ENCODE data around the gene PLA2G3. TPM values are rescaled to one million over a fixed set of nuclear protein-coding genes. Genes with fewer than 3 reads are reported as not detected.

PLA2G3 gene
- polyA plus RNA-seq, 1 donor (not counting 4 experiments of a cell fraction or from before 2014, with no cell fraction given): 0.38 TPM

- Histone ChIP-seq H2AFZ (ENCODE audit: control insufficient read depth, low read length) (no peak overlapping the region), H3K79me2 (ENCODE audit: control insufficient read depth, insufficient read depth, low read length) (peaks cover 11% of the 10 kb centered on the region), H3K36me3 (ENCODE audit: control insufficient read depth in 2 of 2, extremely low read depth in 1 of 2, insufficient read depth in 2 of 2, low read length in 2 of 2) (peaks cover 72 to 75% of the 10 kb centered on the region in 2 experiments), H3K9me1 (ENCODE audit: control insufficient read depth, extremely low read depth, insufficient read depth, low read length) (no peaks in the 10 kb centered on the region), H3K27ac (ENCODE audit: control insufficient read depth, insufficient read depth, low read length) (no peak overlapping the region), H3K27me3 (ENCODE audit: control insufficient read depth, extremely low read depth, insufficient read depth, low read length) (no peaks in the 10 kb centered on the region), H3K4me2 (ENCODE audit: control insufficient read depth, extremely low read depth, insufficient read depth, low read depth, low read length) (no peak overlapping the region), H3K9ac (ENCODE audit: control insufficient read depth, extremely low read depth, insufficient read depth, low read length) (no peak overlapping the region), H4K20me1 (ENCODE audit: control insufficient read depth, extremely low read depth, insufficient read depth, low read length) (peaks cover 11% of the 10 kb centered on the region), H3K4me1 (ENCODE audit: control insufficient read depth, extremely low read depth, insufficient read depth, low read length) (no peaks in the 10 kb centered on the region), H3K9me3 (ENCODE audit: control insufficient read depth, low read depth, low read length) (no peaks in the 10 kb centered on the region), H3K4me3 (ENCODE audit: control insufficient read depth in 2 of 3, extremely low read depth in 1 of 3, insufficient read depth in 2 of 3, low read depth in 1 of 3, low read length in 3 of 3) (no peak overlapping the region)
- FAIRE-seq: no peak
- TF ChIP-seq CTCF (optimal IDR thresholded peaks at IDR 0.05 in 1 of 3, IDR thresholded peaks at IDR 0.05 in 1 of 3, conservative IDR thresholded peaks at IDR 0.05 in 1 of 3; ENCODE audit: extremely low read depth in 1 of 3, insufficient read depth in 2 of 3, low read length in 3 of 3) (no peak), EZH2 (IDR thresholded peaks at IDR 0.05; ENCODE audit: low read length) (no peak)
- DNase-seq (ENCODE audit: low read depth, low spot score): no peak
- dilution Hi-C loops (cut with MboI; ENCODE audit: extremely low pct_ligation_motif_present, low sequenced_read_pairs): no loop called here
Observed at GRCh38 chr22:31096657-31097279, 43.5 kb downstream of the PLA2G3 start.

- TF ChIP-seq CTCF (optimal IDR thresholded peaks at IDR 0.05 in 1 of 3, IDR thresholded peaks at IDR 0.05 in 1 of 3, conservative IDR thresholded peaks at IDR 0.05 in 1 of 3; ENCODE audit: extremely low read depth in 1 of 3, insufficient read depth in 2 of 3, low read length in 3 of 3): no peak
- no peak for TF ChIP-seq EZH2 (IDR thresholded peaks at IDR 0.05; ENCODE audit: low read length)
- no peak overlapping the region for H2AFZ ChIP-seq (ENCODE audit: control insufficient read depth, low read length)
- H3K27ac ChIP-seq (ENCODE audit: control insufficient read depth, insufficient read depth, low read length): no peak overlapping the region
- no peak overlapping the region for H3K4me2 ChIP-seq (ENCODE audit: control insufficient read depth, extremely low read depth, insufficient read depth, low read depth, low read length)
- DNase-seq (ENCODE audit: low read depth, low spot score): no peak
- no peak for FAIRE-seq
- no peaks in the 10 kb centered on the region for H3K27me3 ChIP-seq (ENCODE audit: control insufficient read depth, extremely low read depth, insufficient read depth, low read length)
- no peaks in the 10 kb centered on the region for H3K4me1 ChIP-seq (ENCODE audit: control insufficient read depth, extremely low read depth, insufficient read depth, low read length)
- peaks cover 17% of the 10 kb centered on the region for H3K79me2 ChIP-seq (ENCODE audit: control insufficient read depth, insufficient read depth, low read length)
- H3K9me3 ChIP-seq (ENCODE audit: control insufficient read depth, low read depth, low read length): no peaks in the 10 kb centered on the region
- dilution Hi-C loops (cut with MboI; ENCODE audit: extremely low pct_ligation_motif_present, low sequenced_read_pairs): no loop called here
- H4K20me1 ChIP-seq (ENCODE audit: control insufficient read depth, extremely low read depth, insufficient read depth, low read length): peaks cover 12% of the 10 kb centered on the region
- H3K9me1 ChIP-seq (ENCODE audit: control insufficient read depth, extremely low read depth, insufficient read depth, low read length): no peaks in the 10 kb centered on the region
- peaks cover 71 to 74% of the 10 kb centered on the region in 2 experiments for H3K36me3 ChIP-seq (ENCODE audit: control insufficient read depth in 2 of 2, extremely low read depth in 1 of 2, insufficient read depth in 2 of 2, low read length in 2 of 2)
- H3K4me3 ChIP-seq (ENCODE audit: control insufficient read depth in 2 of 3, extremely low read depth in 1 of 3, insufficient read depth in 2 of 3, low read depth in 1 of 3, low read length in 3 of 3): no peak overlapping the region
- H3K9ac ChIP-seq (ENCODE audit: control insufficient read depth, extremely low read depth, insufficient read depth, low read length): no peak overlapping the region
Observed at GRCh38 chr22:31095637-31096249, 44.6 kb downstream of the PLA2G3 start.
